ENCODE data around the gene PADI4.

DNA sequence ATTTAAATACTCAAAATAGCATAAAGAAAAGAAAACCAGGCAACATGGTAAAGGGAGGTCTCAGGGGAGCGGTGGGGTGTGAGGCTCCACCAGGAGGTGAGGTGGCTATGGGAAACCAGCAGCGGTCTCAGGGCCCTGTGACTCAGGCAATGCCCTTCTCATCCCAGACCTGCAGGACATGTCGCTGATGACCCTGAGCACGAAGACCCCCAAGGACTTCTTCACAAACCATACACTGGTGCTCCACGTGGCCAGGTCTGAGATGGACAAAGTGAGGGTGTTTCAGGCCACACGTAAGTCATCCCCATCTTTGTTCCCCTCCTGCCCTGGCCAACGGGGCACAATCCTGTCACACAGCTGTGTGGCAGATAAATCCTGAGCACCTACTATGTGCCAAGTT lies 31.5 kb downstream of the PADI4 start:
- TF ChIP-seq, protein P1, sequence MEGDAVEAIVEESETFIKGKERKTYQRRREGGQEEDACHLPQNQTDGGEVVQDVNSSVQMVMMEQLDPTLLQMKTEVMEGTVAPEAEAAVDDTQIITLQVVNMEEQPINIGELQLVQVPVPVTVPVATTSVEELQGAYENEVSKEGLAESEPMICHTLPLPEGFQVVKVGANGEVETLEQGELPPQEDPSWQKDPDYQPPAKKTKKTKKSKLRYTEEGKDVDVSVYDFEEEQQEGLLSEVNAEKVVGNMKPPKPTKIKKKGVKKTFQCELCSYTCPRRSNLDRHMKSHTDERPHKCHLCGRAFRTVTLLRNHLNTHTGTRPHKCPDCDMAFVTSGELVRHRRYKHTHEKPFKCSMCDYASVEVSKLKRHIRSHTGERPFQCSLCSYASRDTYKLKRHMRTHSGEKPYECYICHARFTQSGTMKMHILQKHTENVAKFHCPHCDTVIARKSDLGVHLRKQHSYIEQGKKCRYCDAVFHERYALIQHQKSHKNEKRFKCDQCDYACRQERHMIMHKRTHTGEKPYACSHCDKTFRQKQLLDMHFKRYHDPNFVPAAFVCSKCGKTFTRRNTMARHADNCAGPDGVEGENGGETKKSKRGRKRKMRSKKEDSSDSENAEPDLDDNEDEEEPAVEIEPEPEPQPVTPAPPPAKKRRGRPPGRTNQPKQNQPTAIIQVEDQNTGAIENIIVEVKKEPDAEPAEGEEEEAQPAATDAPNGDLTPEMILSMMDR (IDR thresholded peaks at IDR 0.05) = no peak
- TF ChIP-seq, protein P2, sequence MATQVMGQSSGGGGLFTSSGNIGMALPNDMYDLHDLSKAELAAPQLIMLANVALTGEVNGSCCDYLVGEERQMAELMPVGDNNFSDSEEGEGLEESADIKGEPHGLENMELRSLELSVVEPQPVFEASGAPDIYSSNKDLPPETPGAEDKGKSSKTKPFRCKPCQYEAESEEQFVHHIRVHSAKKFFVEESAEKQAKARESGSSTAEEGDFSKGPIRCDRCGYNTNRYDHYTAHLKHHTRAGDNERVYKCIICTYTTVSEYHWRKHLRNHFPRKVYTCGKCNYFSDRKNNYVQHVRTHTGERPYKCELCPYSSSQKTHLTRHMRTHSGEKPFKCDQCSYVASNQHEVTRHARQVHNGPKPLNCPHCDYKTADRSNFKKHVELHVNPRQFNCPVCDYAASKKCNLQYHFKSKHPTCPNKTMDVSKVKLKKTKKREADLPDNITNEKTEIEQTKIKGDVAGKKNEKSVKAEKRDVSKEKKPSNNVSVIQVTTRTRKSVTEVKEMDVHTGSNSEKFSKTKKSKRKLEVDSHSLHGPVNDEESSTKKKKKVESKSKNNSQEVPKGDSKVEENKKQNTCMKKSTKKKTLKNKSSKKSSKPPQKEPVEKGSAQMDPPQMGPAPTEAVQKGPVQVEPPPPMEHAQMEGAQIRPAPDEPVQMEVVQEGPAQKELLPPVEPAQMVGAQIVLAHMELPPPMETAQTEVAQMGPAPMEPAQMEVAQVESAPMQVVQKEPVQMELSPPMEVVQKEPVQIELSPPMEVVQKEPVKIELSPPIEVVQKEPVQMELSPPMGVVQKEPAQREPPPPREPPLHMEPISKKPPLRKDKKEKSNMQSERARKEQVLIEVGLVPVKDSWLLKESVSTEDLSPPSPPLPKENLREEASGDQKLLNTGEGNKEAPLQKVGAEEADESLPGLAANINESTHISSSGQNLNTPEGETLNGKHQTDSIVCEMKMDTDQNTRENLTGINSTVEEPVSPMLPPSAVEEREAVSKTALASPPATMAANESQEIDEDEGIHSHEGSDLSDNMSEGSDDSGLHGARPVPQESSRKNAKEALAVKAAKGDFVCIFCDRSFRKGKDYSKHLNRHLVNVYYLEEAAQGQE (IDR thresholded peaks at IDR 0.05; ENCODE audit: insufficient read depth in 1 of 2, low read depth in 2 of 2, low read length in 1 of 2) = no peak
- TF ChIP-seq SIN3A (IDR thresholded peaks at IDR 0.05; ENCODE audit: borderline replicate concordance, insufficient read depth, low read depth, low read length) = no peak
- no peak for TF ChIP-seq POLR2AphosphoS5 (IDR thresholded peaks at IDR 0.05; ENCODE audit: low read depth, low read length)

Measured in Panc1 (cell line).